Keratinocyte (primary cell): ENCODE results near the gene UBE2J2.

Source experiments
- EZH2 ChIP-seq: IDR thresholded peaks from one replicate; pipeline ENCODE4 v1.6.1; 2012; ENCODE audit warnings: inconsistent platforms, mild to moderate bottlenecking, low read length, moderate library complexity
- TF ChIP-seq, protein P1 (sequence below), 3 experiments: IDR thresholded peaks in 1 of 3; conservative IDR thresholded peaks in 1 of 3; optimal IDR thresholded peaks in 1 of 3; 2 replicates in 2 of 3; 3 replicates in 1 of 3; pipeline versions ENCODE3 to v1.5.1; 2011; ENCODE audit warnings: low read length in 3 of 3, mild to moderate bottlenecking in 3 of 3, moderate library complexity in 2 of 3, control low read depth in 1 of 3, inconsistent platforms in 1 of 3; ENCODE audit not compliant: insufficient read depth in 2 of 3; ENCODE audit errors: extremely low read depth in 1 of 3

GRCh38 chr1:1223321-1223720 lies 50.3 kb downstream of the UBE2J2 start:
- TF ChIP-seq, protein P1, sequence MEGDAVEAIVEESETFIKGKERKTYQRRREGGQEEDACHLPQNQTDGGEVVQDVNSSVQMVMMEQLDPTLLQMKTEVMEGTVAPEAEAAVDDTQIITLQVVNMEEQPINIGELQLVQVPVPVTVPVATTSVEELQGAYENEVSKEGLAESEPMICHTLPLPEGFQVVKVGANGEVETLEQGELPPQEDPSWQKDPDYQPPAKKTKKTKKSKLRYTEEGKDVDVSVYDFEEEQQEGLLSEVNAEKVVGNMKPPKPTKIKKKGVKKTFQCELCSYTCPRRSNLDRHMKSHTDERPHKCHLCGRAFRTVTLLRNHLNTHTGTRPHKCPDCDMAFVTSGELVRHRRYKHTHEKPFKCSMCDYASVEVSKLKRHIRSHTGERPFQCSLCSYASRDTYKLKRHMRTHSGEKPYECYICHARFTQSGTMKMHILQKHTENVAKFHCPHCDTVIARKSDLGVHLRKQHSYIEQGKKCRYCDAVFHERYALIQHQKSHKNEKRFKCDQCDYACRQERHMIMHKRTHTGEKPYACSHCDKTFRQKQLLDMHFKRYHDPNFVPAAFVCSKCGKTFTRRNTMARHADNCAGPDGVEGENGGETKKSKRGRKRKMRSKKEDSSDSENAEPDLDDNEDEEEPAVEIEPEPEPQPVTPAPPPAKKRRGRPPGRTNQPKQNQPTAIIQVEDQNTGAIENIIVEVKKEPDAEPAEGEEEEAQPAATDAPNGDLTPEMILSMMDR (optimal IDR thresholded peaks at IDR 0.05 in 1 of 3, IDR thresholded peaks at IDR 0.05 in 1 of 3, conservative IDR thresholded peaks at IDR 0.05 in 1 of 3; ENCODE audit: extremely low read depth in 1 of 3, insufficient read depth in 2 of 3, low read length in 3 of 3): no peak
- TF ChIP-seq EZH2: no peak
